H1 (cell line): ENCODE measurements around the gene EXT2. TPM values are rescaled to one million over a fixed set of nuclear protein-coding genes. Genes with fewer than 3 reads are reported as not detected.
A peak's percentile ranks its signal among the peaks of the same experiment; 100 is the strongest.

Experiments used
- CTCF ChIA-PET: fragments of 300-600 bp; sonication (Branson Sonifier 250); formaldehyde crosslinking; loops from one replicate; lab custom pipeline; 2021; ENCODE audit not compliant: partially characterized antibody; lab: Charles Lee
- POLR2A ChIA-PET: fragments of 300-600 bp; sonication (Branson Sonifier 250); formaldehyde crosslinking; loops from one replicate; lab custom pipeline; 2021; ENCODE audit warnings: inconsistent platforms; ENCODE audit not compliant: partially characterized antibody; lab: Charles Lee
- DNase-seq, 2 experiments: peaks; one replicate each; pipeline versions ENCODE4 v3.0.0 to v3.0.0-alpha.2; 2010 to 2022; ENCODE audit warnings: low spot score in 2 of 2, low read depth in 1 of 2, mixed read lengths in 1 of 2
- FAIRE-seq: peaks from 2 replicates; lab custom pipeline; 2011; peaks lifted over from hg19 to GRCh38; lab: Jason Lieb, UNC
- H2AFZ ChIP-seq: 2 replicates; pipeline ENCODE4 v1.8.1; 2012; ENCODE audit warnings: low read length, inconsistent platforms
- H2AK5ac ChIP-seq: 2 replicates; pipeline ENCODE4 v1.6.1; 2013; ENCODE audit warnings: low read depth, low read length
- H2BK120ac ChIP-seq: replicated peaks from 2 replicates; pipeline ENCODE3; 2013; ENCODE audit warnings: low read depth, low read length, inconsistent platforms
- H2BK12ac ChIP-seq: 2 replicates; pipeline ENCODE4 v1.6.1; 2013; ENCODE audit warnings: low read depth, low read length
- H2BK15ac ChIP-seq: 2 replicates; pipeline ENCODE4 v1.6.1; 2013; ENCODE audit warnings: low read length
- H2BK20ac ChIP-seq: 2 replicates; pipeline ENCODE4 v1.6.1; 2013; ENCODE audit warnings: low read length
- H2BK5ac ChIP-seq: 2 replicates; pipeline ENCODE4 v1.6.1; 2013; ENCODE audit warnings: low read depth, low read length
- H3K14ac ChIP-seq: 2 replicates; pipeline ENCODE4 v1.6.1; 2013; ENCODE audit warnings: inconsistent platforms; ENCODE audit not compliant: insufficient read length
- H3K18ac ChIP-seq: 2 replicates; pipeline ENCODE4 v1.6.1; 2013; ENCODE audit warnings: low read length; ENCODE audit errors: extremely low read depth
- H3K23ac ChIP-seq: 2 replicates; pipeline ENCODE4 v1.6.1; 2013; ENCODE audit warnings: inconsistent platforms; ENCODE audit not compliant: insufficient read length
- H3K23me2 ChIP-seq: 2 replicates; pipeline ENCODE4 v1.6.1; 2013; ENCODE audit warnings: low read depth, low read length
- H3K27ac ChIP-seq: 2 replicates; pipeline ENCODE4 v1.6.1; 2011; ENCODE audit warnings: low read depth, low read length, inconsistent platforms
- H3K27me3 ChIP-seq, 4 experiments: replicated peaks in 1 of 4; 1 replicate in 1 of 4; 2 replicates in 3 of 4; pipeline versions ENCODE4 v1.6.1 to v1.8.1; 2011 to 2013; ENCODE audit warnings: low read length in 3 of 4, mild to moderate bottlenecking in 3 of 4, inconsistent platforms in 2 of 4, mixed read lengths in 2 of 4, moderate library complexity in 1 of 4; ENCODE audit not compliant: control insufficient read depth in 3 of 4, insufficient read depth in 3 of 4; ENCODE audit errors: extremely low read depth in 1 of 4
- H3K36me3 ChIP-seq, 4 experiments: 2 replicates each; pipeline versions ENCODE4 v1.6.1 to v1.8.1; 2011 to 2013; ENCODE audit warnings: mild to moderate bottlenecking in 4 of 4, low read length in 3 of 4, moderate library complexity in 2 of 4, control low read depth in 1 of 4, inconsistent platforms in 1 of 4; ENCODE audit not compliant: insufficient read depth in 4 of 4, control insufficient read depth in 2 of 4
- H3K4ac ChIP-seq: replicated peaks from 2 replicates; pipeline ENCODE3; 2013; ENCODE audit warnings: low read length, low read depth, mixed read lengths, inconsistent platforms; ENCODE audit not compliant: insufficient read length
- H3K4me1 ChIP-seq, 4 experiments: replicated peaks in 1 of 4; 1 replicate in 1 of 4; 2 replicates in 3 of 4; pipeline versions ENCODE4 v1.6.1 to v1.8.1; 2011 to 2013; ENCODE audit warnings: low read length in 3 of 4, inconsistent platforms in 2 of 4, mixed read lengths in 1 of 4; ENCODE audit not compliant: insufficient read depth in 4 of 4, control insufficient read depth in 3 of 4
- H3K4me2 ChIP-seq, 2 experiments: 2 replicates each; pipeline versions ENCODE4 v1.6.1 to v1.8.1; 2011 to 2013; ENCODE audit warnings: low read depth in 2 of 2, low read length in 2 of 2, control low read depth in 1 of 2, inconsistent platforms in 1 of 2, mild to moderate bottlenecking in 1 of 2; ENCODE audit not compliant: insufficient read depth in 1 of 2
- H3K4me3 ChIP-seq, 4 experiments: fragments of 200-600, 300-600 bp in 1 of 4; sonication (generic), shearing (Covaris generic), sonication (Bioruptor Twin) in 1 of 4; 2 replicates each; pipeline versions ENCODE4 v1.5.1 to v1.8.1; 2011 to 2016; ENCODE audit warnings: low read length in 4 of 4, low read depth in 3 of 4, control low read depth in 2 of 4, inconsistent platforms in 2 of 4, mild to moderate bottlenecking in 2 of 4, mixed read lengths in 1 of 4, moderate library complexity in 1 of 4; ENCODE audit not compliant: insufficient read depth in 2 of 4; ENCODE audit errors: extremely low read depth in 1 of 4
- H3K56ac ChIP-seq: replicated peaks from 2 replicates; pipeline ENCODE3; 2013; ENCODE audit warnings: low read depth, mild to moderate bottlenecking, mixed read lengths, low read length, inconsistent platforms; ENCODE audit not compliant: insufficient read length
- H3K79me1 ChIP-seq: 2 replicates; pipeline ENCODE4 v1.6.1; 2013; ENCODE audit warnings: low read depth, low read length, control low read depth
- H3K79me2 ChIP-seq, 2 experiments: 2 replicates each; pipeline versions ENCODE4 v1.6.1 to v1.8.1; 2012 to 2013; ENCODE audit warnings: low read length in 2 of 2, mild to moderate bottlenecking in 2 of 2, inconsistent platforms in 1 of 2; ENCODE audit not compliant: insufficient read depth in 2 of 2, control insufficient read depth in 1 of 2
- H3K9ac ChIP-seq, 4 experiments: replicated peaks in 1 of 4; 1 replicate in 1 of 4; 2 replicates in 3 of 4; pipeline versions ENCODE4 v1.6.1 to v1.8.1; 2011 to 2013; ENCODE audit warnings: low read depth in 3 of 4, low read length in 3 of 4, control low read depth in 2 of 4, mild to moderate bottlenecking in 2 of 4, moderate library complexity in 2 of 4, inconsistent platforms in 1 of 4; ENCODE audit errors: extremely low read depth in 1 of 4
- H3K9me3 ChIP-seq, 2 experiments: 2 replicates each; pipeline versions ENCODE4 v1.6.1 to v1.8.1; 2012 to 2013; ENCODE audit warnings: mild to moderate bottlenecking in 2 of 2, moderate library complexity in 2 of 2, control low read depth in 1 of 2, inconsistent platforms in 1 of 2, low read depth in 1 of 2, low read length in 1 of 2, mixed read lengths in 1 of 2; ENCODE audit not compliant: insufficient read depth in 2 of 2
- H4K20me1 ChIP-seq, 2 experiments: replicated peaks in 1 of 2; 2 replicates each; pipeline versions ENCODE3 to v1.8.1; 2011 to 2013; ENCODE audit warnings: inconsistent platforms in 2 of 2, low read length in 2 of 2, mild to moderate bottlenecking in 1 of 2; ENCODE audit not compliant: insufficient read depth in 2 of 2, control insufficient read depth in 1 of 2
- H4K5ac ChIP-seq: 2 replicates; pipeline ENCODE4 v1.6.1; 2013; ENCODE audit warnings: low read length, low read depth, mixed read lengths, inconsistent platforms; ENCODE audit not compliant: insufficient read length
- H4K8ac ChIP-seq: 2 replicates; pipeline ENCODE4 v1.8.0; 2013; ENCODE audit warnings: mild to moderate bottlenecking, moderate library complexity, low read length, inconsistent platforms; ENCODE audit not compliant: insufficient read depth; ENCODE audit errors: extremely low read depth
- H4K91ac ChIP-seq: replicated peaks from 2 replicates; pipeline ENCODE3; 2013; ENCODE audit warnings: low read length, mixed read lengths, inconsistent platforms; ENCODE audit not compliant: insufficient read length
- CBX8 ChIP-seq: fragments of 300-800, 300-1000 bp; sonication (generic); IDR thresholded peaks from 2 replicates; pipeline ENCODE4 v1.7.1; 2016; ENCODE audit warnings: low read depth, low read length, borderline replicate concordance
- CEBPB ChIP-seq: IDR thresholded peaks from 2 replicates; pipeline ENCODE4 v1.6.1; 2012; ENCODE audit warnings: low read depth, low read length
- CREB1 ChIP-seq: IDR thresholded peaks from 2 replicates; pipeline ENCODE4 v1.6.1; 2012; ENCODE audit warnings: inconsistent platforms
- EZH2 ChIP-seq: fragments of 200-600 bp; sonication (generic); IDR thresholded peaks from 2 replicates; pipeline ENCODE4 v1.7.1; 2012; ENCODE audit warnings: low read depth, mild to moderate bottlenecking, moderate library complexity, low read length, inconsistent platforms; ENCODE audit not compliant: severe bottlenecking
- HDAC2 ChIP-seq, 2 experiments: fragments of 300-600 bp in 1 of 2; sonication (generic) in 1 of 2; IDR thresholded peaks; 2 replicates each; pipeline ENCODE4 v1.6.1; 2011 to 2012; ENCODE audit warnings: low read depth in 2 of 2, low read length in 2 of 2, mild to moderate bottlenecking in 2 of 2, moderate library complexity in 2 of 2, borderline replicate concordance in 1 of 2, inconsistent platforms in 1 of 2
- JUND ChIP-seq: IDR thresholded peaks from 2 replicates; pipeline ENCODE4 v1.6.1; 2011; ENCODE audit warnings: mild to moderate bottlenecking, improper control_type of control experiment, low read length
- KDM5A ChIP-seq: fragments of 200-600 bp; IDR thresholded peaks from 2 replicates; pipeline ENCODE4 v1.7.1; 2012; ENCODE audit warnings: mild to moderate bottlenecking, low read length, inconsistent platforms, mixed read lengths
- MAFK ChIP-seq: IDR thresholded peaks from 2 replicates; pipeline ENCODE4 v1.6.1; 2012; ENCODE audit warnings: low read depth, mild to moderate bottlenecking, improper control_type of control experiment, low read length
- SIN3A ChIP-seq, 2 experiments: IDR thresholded peaks in 1 of 2; conservative IDR thresholded peaks in 1 of 2; 2 replicates each; pipeline ENCODE4 v1.6.1; 2011 to 2012; ENCODE audit warnings: low read length in 2 of 2, improper control_type of control experiment in 1 of 2, low read depth in 1 of 2, mild to moderate bottlenecking in 1 of 2
- SIX5 ChIP-seq: IDR thresholded peaks from 2 replicates; pipeline ENCODE4 v1.6.1; 2011; ENCODE audit warnings: mild to moderate bottlenecking, low read depth, low read length
- SP2 ChIP-seq: IDR thresholded peaks from 2 replicates; pipeline ENCODE4 v1.6.1; 2012; ENCODE audit warnings: mild to moderate bottlenecking, low read length, inconsistent platforms
- TBP ChIP-seq: IDR thresholded peaks from 2 replicates; pipeline ENCODE4 v1.6.1; 2011; ENCODE audit warnings: low read depth, low read length, improper control_type of control experiment
- TCF12 ChIP-seq: IDR thresholded peaks from 2 replicates; pipeline ENCODE4 v1.6.1; 2011; ENCODE audit warnings: low read depth, mild to moderate bottlenecking, low read length
- WGBS, 2 experiments: shearing (Covaris generic) in 1 of 2; methylation state at CpG; one replicate each; pipeline versions ENCODE4 v1.1.6 to v1.1.7; 2013 to 2015; ENCODE audit warnings: low lambda C conversion rate in 2 of 2, mixed read lengths in 2 of 2, inconsistent platforms in 1 of 2, low coverage in 1 of 2, missing lambda C conversion rate in 1 of 2; ENCODE audit not compliant: insufficient replicate concordance in 2 of 2, insufficient coverage in 1 of 2, insufficient read length in 1 of 2; ENCODE audit errors: extremely low coverage in 1 of 2, missing lambda C conversion rate in 1 of 2; 5-methylcytosine and 5-hydroxymethylcytosine counted together
- polyA plus RNA-seq, 7 experiments: library from polyadenylated mRNA; depleted of rRNA in 3 of 7; stranded (reverse) in 5 of 7; unstranded in 2 of 7; fragments of >200 nt in 5 of 7; fragments of 200-250 nt in 2 of 7; gene quantifications; 1 replicate in 5 of 7; 2 replicates in 1 of 7; 4 replicates in 1 of 7; pipeline versions ENCODE4 v1.2.1 to v1.2.3, GENCODE V29; 2011 to 2013; ENCODE audit warnings: missing spikeins in 2 of 7, mixed read lengths in 2 of 7
- total RNA-seq: library from RNA; stranded (reverse); fragmentation: NEBNext Ultra II Directional; extraction: Animal tissue kit (Norgen Biotek cat#: 25700); gene quantifications from 2 replicates; pipeline ENCODE4 v1.2.1, GENCODE V29; 2021

EXT2 gene
- total and polyA plus RNA-seq, 2 of the 8 experiments (the other 6 are each of a cell fraction or from before 2014, with no cell fraction given): 29.8 to 42.8 TPM

DNA sequence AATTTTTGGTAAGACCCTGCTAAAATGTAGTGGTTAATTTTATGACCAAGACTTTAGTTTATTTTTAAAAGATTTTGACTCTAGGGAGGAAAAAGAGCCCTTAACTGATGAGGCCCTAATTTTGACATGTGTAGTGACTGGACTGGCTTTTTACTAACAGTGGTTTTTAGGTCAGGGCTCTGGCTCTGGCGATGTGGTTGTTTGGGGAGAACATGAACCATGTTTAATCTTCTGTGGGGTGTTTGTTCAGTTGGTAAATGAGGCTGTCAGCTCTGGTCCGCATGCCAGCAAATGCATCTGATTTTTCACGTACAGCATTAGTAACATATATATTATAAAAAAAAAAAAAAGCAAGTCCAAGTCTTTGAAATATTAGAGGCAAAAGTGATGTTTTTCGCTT, 104.3 kb downstream of the EXT2 start:
- Histone ChIP-seq H3K27ac (no peak overlapping the region), H3K23me2 (no peaks in the 10 kb centered on the region), H2BK12ac (no peak overlapping the region), H3K18ac (no peak overlapping the region; the same call in 1 of the 2 replicates), H3K79me1 (no peaks in the 10 kb centered on the region), H2BK15ac (no peak overlapping the region), H2BK5ac (0 out of 2 replicates have a peak overlapping the region, but pooled peaks have one; percentile 6), H2BK120ac (no peak overlapping the region), H3K14ac (no peak overlapping the region), H3K9ac (no peak overlapping the region), H3K4me1 (peaks cover 0 to 13% (median 6%) of the 10 kb centered on the region in 4 experiments; a peak in 2 of 7 replicates), H2BK20ac (no peak overlapping the region), H3K36me3 (no peaks in the 10 kb centered on the region), H4K5ac (peak overlapping the region; percentile 78), H3K27me3 (no peaks in the 10 kb centered on the region), H2AFZ (no peak overlapping the region), H4K91ac (no peak overlapping the region), H3K4me2 (peak overlapping the region; percentile 18 to 48; a peak in 1 of 4 replicates), H3K56ac (no peak overlapping the region), H3K79me2 (no peaks in the 10 kb centered on the region), H4K8ac (no peak overlapping the region), H4K20me1 (no peaks in the 10 kb centered on the region), H3K4me3 (no peak overlapping the region), H2AK5ac (no peak overlapping the region), H3K9me3 (no peaks in the 10 kb centered on the region), H3K23ac (no peak overlapping the region), H3K4ac (peak overlapping the region; percentile 60)
- TF ChIP-seq CBX8 (no peak), KDM5A (no peak), TBP (no peak), EZH2 (no peak), CEBPB (no peak), JUND (no peak), SIX5 (no peak), HDAC2 (IDR thresholded peaks at IDR 0.05; ENCODE audit: borderline replicate concordance in 1 of 2, low read depth in 2 of 2, low read length in 2 of 2) (no peak), CREB1 (no peak), MAFK (no peak), SP2 (no peak), SIN3A (conservative IDR thresholded peaks at IDR 0.05 in 1 of 2, IDR thresholded peaks at IDR 0.05 in 1 of 2; ENCODE audit: low read depth in 1 of 2, low read length in 2 of 2) (no peak), TCF12 (no peak)
- 77% methylated on average over 4 of the region's 4 CpGs; no CpG with 5 or more reads in 1 of the 2 experiments for WGBS, 2 experiments
- ChIA-PET CTCF (interaction anchor here (1.1 to 1.5 kb wide), 2 partner anchors 9 to 86 kb away, joined by 3 read pairs; no protein-coding TSS in a partner anchor), POLR2A (no interaction called here)
- DNase-seq (no peak), FAIRE-seq (no peak)
